GM19023 (cell line): Measurements from ENCODE around the gene HEATR3.

Source experiments
- ATAC-seq: cut with Tn5 transposase; IDR thresholded peaks from one replicate; pipeline ENCODE4 v1.9.1; 2021; ENCODE audit warnings: mild to moderate bottlenecking, moderate library complexity; ENCODE audit not compliant: unreplicated experiment

Gene HEATR3, protein sequence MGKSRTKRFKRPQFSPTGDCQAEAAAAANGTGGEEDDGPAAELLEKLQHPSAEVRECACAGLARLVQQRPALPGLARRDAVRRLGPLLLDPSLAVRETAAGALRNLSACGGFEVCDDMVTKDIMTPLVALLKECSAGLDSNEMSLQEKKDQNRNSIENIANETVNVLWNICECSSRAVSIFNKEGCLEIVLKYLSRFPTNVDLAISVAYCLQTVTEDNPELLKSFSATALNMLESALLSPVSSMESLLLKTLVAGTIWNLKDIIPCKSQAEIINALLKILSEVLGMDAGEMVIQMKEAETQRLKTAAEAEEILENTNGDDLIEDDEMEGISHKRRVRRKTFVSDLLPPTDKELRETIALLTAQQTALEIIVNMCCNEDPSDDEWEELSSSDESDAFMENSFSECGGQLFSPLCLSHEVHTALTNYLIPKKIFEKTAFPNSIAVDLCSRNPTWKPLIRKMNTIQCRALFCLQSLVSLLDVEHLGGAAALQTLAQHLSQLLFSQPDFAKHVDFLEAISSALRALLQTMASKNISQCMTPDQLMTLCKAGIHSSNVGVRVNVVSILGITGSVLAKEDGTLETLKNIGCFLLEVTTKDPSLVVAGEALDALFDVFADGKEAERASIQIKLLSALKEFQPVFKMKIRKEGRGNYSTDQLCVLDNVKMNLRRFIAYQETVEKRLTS

DNA sequence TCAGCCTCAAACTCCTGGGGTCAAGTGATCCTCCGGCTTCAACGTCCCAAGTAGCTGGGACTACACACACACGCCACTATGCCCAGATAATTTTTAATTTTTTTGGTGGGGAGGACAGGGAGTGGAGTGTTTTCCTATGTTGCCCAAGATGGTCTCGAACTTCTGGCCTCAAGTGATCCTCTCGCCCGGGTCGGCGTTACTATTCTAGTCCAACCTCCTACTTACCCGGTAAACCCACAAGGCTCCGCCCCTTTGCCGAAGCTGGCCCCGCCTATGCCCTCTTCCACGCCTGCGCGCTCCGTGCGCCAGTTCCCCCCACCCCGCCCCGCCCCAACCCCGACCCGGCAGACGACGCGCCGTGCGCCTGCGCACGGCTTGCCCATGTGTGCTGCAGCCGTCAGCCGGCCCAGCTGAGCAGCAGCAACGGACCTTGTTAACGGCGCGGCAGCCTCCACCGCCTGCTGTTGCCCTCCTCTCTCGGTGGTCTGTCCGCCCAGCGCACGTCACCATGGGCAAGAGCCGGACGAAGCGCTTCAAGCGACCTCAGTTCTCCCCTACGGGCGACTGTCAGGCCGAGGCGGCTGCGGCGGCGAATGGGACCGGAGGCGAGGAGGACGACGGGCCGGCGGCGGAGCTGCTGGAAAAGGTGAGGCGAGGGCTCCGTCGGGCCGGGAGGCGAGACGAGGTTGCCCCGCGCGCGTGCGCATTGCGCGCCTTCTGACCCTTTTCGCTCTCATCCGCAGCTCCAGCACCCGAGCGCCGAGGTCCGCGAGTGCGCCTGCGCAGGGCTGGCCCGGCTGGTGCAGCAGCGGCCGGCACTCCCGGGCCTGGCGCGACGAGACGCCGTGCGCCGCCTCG, at the start of gene HEATR3:
Gene HEATR3 (plus strand): TSS at position 347 of the 858 bp plus-strand sequence. CDS start 162 bp downstream, at position 509.
- ATAC-seq: peak; percentile 85

DNA sequence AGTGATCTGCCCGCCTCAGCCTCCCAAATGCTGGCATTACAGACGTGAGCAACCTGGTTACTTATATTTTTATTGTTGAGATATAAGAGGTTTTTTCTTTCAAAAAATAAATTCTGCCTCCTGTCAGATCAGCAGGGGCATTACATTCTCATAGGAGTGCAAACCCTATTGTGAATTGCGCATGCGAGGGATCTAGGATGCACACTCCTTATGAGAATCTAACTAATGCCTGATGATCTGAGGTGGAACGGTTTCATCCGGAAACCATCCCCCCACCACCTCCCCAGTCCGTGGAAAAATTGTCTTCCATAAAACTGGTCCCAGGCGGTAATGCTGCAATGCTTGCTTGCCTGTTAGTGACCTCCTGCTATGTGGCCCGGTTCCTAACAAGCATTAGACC, 48.2 kb upstream of the HEATR3 start:
- no peak for ATAC-seq

DNA sequence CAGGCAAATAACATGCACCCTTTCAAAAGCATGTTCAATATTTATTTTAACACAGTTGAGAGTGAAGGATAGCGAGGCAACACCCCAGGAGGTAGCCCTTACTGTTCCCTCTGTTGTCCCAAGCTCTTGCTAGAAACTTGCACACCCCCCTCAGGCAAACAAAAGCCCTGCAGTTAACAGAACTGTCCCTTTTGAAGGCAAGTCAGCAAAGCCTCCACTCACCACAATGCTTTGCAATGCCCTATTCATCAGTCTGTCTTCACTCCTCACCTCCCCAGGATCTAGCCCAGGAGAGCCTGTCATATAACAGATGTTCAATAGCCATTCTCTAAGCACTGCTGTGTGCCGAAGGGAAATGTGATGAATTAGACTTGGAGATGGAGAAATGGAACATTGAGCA, 44.2 kb upstream of the HEATR3 start:
- no peak for ATAC-seq

DNA sequence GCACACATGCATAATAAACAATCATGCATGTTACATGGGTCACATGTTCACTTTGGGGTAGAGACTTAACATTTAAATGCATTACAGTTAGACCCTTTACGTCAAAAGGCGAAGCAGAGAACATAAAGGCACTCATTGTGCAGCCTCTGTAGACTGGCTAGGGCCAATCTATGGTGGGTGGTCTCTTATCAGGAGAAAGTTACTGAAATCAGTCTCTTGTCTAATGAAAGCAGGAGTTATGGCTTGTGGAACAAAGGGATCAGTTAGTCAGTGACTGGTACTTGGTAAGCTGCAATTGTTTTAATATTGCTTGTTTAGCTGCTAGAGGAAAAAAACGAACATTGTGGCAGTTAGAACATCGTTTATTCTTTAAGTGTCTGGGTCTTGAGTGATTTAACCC, 42.1 kb upstream of the HEATR3 start:
- no peak for ATAC-seq

DNA sequence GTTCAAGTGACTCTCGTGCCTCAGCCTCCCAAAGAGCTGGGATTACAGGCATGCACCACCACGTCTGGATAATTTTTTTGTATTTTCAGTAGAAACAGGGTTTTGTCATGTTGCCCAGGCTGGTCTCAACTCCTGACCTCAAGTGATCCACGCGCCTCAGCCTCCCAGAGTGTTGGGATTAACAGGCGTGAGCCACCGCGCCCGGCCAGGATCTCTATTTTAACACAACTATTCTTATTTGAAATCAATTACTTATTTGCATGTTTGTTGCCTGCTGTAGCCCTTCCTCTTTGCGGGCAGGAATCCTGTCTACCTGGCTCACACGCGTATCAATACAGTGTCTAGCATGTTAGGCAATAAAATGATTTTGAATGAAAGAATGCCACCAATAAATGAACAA, 41.6 kb upstream of the HEATR3 start:
- no peak for ATAC-seq

DNA sequence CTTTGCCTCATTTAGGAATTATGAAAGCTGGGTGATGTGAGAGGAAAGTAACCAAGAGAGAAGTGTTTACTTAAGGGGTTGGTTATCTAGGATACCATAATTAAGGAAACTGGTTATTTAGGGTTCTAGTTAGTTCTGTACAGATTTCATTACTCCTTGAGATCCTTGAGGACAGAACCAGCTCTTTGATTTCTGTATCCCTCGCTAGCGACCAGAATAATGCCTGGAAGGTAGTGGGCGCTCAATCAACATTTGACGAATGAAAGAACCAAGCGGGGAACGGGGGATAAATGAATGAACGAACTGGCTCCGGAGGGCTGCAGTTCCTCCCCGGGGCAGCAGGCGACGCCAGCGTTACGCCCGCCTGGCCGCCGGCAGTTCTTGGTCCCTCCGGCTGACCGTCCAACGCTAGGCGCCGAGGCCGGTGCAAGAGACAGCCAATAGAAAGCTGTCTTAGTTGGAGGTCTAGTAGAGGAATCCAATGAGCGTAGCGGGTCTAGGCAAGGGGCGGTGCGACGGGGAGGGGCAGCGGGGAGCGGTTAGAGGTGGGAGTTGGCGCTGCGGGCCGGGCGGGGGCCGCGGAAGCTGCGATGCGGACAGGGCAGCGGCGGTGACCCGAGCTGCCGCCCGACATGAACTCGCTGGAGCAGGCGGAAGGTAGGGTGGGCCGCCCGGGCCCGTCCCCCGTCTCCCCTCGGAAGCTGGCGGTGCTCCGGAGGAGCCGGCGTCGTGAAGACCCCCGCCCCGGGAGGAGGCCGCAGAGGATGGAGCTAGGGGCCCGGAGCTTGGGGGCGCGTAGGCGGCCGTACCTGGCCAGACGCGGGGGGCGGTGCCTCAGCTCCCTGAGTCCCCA, 40.9 kb upstream of the HEATR3 start, which contains the start of gene CNEP1R1:
Gene CNEP1R1 (plus strand): TSS at position 542 of the 853 bp plus-strand sequence. CDS start 91 bp downstream, at position 633.
- peak; percentile 99 for ATAC-seq

DNA sequence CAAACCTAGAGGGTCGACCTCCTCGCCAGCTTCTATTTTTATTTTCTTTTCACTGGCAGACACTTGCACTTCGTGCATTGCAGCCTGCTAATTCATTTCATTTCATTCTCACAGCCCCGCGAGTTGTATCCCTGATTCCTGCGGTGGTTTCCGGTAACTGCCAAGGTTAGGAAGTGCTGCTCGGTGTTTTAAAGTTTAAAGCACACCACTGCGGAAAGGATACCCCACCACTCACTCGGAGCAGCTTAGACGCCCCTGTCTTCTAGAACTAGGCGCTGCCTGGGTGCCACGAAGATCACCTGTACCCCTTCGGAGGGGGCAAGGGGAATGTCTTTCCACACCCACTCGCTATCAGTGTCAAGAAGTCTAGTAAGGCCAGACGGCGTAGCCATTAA, 40.2 kb upstream of the HEATR3 start:
- peak; percentile 3 for ATAC-seq

DNA sequence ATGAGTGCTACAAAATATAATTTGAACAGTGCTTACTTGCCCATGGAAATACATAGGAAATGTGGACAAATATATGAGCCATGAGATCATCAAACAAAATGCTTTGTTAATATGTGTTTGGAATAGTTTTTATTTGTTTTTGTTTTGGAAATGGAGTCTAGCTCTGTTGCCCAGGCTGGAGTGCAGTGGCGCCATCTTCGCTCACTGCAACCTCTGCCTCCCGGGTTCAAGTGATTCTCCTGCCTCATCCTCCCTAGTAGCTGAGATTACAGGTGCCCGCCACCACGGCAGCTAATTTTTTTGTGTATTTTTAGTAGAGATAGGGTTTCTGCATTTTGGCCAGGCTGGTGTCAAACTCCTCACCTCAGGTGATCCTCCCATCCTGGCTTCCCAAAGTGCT, 37.9 kb upstream of the HEATR3 start:
- no peak for ATAC-seq

DNA sequence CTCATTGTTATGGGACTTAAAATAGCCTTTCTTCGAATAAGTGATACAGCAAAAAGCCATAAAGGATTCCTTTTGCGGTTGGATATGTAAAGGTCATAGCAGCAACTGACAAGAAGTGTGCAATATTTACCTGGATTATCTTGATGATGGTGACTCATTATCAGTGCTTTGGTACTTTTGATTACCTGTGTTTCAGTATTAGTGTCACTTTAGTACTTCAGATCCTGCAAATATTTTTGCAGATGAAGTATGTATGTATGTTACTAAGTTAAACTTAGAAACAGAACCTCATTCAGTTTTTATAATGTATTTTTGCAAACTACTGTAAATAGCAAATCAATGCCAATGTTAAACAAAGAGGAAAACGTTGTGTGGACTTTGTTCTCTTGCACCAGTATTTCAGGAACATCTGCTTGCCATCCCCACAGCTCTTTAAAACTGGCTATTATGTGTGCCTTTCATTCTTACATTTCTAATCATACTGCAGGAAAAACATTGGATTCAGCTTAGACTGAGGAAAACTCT, 30.2 kb upstream of the HEATR3 start:
- no peak for ATAC-seq

DNA sequence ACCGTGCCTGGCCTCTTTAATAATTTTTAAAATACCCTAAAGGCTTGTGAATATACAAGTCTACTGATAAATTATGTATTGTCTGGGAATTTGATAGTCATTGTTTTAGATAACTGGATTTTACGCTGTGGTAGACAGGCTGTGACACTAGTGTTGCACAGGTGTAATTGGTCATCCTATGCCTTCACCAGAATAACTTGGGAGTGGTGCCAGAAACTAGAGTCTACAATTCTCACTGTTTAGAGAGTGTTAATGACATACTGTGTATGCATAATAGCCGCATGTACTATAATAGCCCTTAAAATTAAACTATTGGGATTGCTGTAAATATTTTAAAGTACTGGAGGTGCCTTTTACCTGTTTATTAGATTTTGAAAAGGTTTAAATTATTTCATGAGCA, 29.3 kb upstream of the HEATR3 start:
- ATAC-seq: no peak

DNA sequence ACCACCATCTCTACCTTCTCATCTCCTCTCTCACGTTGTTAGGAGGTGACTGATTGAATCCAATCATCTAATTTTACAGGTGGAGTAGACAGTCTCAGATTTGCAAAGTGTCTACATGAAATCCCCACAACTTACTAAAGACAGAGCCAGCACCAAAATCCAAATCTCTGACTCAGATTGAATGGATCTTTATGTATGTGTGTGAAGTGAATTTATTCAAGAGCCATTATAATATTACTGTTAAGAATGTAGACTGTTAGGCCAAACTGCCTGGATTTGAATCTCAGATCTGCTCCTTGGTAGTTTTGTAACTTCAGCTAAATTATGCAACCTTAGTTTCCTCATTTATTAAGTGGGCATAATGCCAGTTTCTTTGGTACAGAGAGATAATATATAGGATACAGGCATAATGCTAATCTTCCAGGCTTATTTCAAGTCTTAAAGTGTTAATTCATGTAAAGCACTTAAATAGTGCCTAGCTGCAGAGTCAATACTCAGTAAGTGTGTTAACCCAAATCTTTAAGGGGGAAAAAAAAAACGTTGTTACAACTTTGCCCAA, 28.0 kb upstream of the HEATR3 start:
- ATAC-seq: no peak

DNA sequence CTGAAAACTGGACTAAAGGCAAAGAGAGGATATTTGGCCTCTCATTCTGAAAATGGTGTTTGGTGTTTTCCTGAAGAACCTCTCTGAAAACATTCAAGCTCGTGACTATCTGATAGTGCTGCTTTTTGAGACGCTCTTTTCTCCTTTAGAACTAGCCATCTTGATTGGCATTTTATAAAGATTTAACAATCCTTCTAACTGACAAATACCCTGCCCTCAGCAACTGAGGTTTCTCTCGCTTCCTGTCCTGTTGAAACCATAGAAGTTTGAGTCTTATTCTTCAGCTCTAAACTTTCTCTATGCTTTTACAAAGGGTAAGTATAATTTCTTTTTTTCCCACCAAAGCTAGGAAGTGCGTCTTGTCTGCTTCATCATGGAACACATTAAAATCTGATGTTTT, 27.5 kb upstream of the HEATR3 start:
- no peak for ATAC-seq

DNA sequence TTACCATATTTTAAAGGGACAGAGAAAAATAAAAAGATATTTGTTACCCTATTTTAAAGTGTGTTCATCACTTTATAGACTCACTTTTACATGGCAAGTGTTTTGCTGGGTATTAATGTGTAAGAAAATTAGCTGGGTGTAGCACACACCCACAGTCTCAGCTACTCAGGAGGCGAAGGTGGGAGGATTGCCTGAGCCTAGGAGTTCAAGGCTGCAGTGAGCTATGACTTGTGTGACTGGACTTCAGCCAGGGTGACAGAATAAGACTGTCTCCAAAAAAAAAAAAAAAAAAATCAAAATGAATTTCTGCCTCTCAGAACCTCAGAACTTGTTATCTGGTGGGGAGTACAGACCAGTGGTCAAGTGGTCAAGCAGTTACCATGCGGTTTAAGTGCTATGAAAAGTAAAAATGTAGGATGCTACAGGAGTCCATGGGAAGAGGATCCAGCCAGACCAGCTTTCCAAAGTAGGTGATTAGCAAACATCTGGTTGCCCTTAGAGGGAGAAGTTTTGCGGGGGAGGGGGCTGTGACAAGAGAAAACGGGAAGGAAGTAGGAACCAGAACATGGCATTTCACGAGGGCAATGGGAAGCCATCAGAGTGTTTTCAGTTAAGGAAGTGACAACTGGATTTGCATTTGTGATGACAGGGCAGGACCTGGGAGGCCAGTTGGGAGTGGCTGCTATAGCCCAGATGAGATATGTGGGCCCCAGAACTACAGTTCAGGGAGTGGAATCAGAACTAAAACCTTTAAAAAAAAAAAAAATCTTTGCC, 26.8 kb upstream of the HEATR3 start:
- ATAC-seq: no peak

DNA sequence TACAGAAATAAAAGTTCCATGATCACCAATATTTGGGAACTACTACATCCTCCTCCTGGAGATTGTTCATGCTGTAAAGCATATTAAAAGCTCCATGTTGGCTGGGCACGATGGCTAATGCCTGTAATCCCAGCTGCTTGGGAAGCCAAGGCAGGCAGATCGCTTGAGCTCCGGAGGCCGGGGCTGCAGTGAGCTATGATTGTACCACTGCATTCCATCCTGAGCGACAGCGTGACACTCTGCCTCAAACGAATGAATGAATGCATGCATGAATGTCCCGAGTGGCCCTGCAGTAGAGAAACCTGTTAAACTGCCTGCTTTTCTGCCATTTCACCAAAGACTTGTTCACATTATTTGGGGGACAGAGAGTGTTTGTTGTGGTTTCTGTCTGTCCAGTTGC, 25.8 kb upstream of the HEATR3 start:
- no peak for ATAC-seq

DNA sequence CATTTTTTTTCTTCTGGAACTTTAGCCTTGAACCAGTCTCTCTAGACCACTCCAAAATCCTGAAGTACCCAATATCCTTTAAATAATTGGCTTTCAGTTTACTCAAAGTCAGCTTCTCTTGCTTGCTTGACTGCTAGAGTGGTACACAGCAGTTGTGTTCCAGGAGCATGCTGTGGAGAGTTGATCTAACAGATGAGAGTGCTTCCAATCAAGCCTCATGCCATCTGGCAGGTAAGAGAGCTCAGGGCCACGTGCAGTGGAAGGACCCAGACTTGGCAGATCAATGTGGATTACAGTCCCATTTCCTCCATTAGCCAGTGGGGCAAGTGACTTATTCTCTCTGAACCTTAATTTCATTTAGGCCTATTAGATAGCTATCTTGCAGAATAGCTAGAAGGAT, 25.1 kb upstream of the HEATR3 start:
- no peak for ATAC-seq

DNA sequence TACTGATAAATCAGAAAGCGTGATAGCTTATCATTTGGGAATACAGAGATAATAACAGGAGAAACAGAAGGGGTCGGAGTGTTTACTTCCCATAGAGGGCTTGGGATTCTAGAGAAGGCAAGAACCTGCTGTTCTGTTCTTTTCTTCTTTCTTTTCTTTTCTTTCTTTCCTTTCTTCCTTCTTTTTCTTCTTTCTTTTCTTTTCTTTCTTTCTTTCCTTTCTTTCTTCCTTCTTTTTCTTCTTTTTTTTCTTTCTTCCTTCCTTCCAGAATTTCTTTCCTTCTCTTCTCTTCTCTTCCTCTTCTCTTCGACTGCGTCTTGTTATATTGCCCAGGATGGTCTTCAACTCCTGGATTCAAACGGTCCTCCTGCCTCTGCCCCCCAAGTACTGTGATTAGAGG, 22.4 kb upstream of the HEATR3 start:
- ATAC-seq: no peak

DNA sequence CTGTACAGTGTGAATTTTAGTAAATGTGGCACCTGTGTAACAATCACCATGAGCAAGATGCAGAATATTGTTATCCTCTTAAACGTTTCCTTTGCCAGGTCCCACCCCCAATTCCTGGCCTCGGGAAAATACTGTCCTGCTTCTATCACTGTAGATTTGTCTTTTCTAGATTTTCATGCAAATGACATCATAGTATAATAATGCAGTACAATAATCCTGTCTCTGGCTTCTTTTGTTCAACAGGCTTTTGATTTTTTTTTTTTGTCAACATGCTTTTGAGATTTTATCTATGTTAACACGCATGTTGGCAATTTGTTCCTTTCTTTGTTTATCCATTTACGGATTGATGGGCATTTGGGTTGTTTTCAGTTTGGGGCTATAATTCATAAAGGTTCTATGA, 20.4 kb upstream of the HEATR3 start:
- ATAC-seq: no peak

DNA sequence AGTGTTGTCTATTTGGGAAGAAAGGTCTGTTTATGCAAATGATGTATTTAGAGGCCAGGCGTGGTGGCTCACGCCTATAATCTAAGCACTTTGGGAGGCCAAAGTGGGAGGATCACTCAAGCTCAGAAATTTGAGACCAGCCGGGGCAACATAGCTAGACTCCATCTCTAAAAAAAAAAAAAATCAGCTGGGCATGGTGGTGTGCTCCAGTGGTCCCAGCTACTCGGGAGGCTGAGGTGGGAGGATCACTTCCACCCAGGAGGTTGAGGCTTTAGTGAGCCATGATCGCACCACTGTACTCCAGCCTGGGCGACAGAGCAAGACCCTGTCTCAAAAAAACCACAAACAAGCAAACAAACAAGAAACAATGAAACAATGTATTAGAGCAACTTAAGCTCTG, 18.9 kb upstream of the HEATR3 start:
- no peak for ATAC-seq

DNA sequence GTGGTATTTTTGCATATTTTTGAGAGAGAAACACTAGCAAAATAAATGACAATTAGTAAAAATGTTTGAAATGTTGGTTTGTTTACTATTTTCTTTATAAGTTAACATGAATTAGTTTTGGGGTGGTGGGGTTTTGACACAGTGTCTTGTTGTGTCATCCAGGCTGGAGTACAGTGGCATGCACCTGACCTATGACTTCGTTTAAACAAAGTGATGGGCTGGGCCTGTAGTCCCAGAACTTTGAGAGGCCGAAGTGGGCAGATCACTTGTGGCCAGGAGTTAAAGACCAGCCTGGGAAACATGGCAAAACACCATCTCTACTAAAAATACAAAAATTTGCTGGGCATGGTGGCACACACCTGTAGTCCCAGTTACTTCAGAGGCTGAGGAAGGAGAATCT, 17.9 kb upstream of the HEATR3 start:
- no peak for ATAC-seq
